B cell (primary cell): ENCODE measurements around the gene SCRN2. TPM values are rescaled to one million over a fixed set of nuclear protein-coding genes. Genes with fewer than 3 reads are reported as not detected.

Source experiments
- ATAC-seq: fragments of 200-7000 bp; cut with Tn5 transposase; one replicate; pipeline ENCODE4 v1.10.0; 2021; ENCODE audit warnings: low read depth, mild to moderate bottlenecking, moderate number of reproducible peaks, moderate library complexity
- CTCF ChIA-PET: fragments of 350-600 bp; sonication (Branson Sonifier 250); formaldehyde crosslinking; loops from one replicate; lab custom pipeline; 2021; ENCODE audit warnings: antibody characterized with exemption, inconsistent platforms; lab: Charles Lee
- POLR2A ChIA-PET: fragments of 350-600 bp; sonication (Branson Sonifier 250); formaldehyde crosslinking; loops from one replicate; lab custom pipeline; 2021; ENCODE audit warnings: antibody characterized with exemption; lab: Charles Lee
- DNase-seq: peaks from one replicate; pipeline ENCODE4 v3.0.0; 2013
- H2AFZ ChIP-seq: 2 replicates; pipeline ENCODE4 v1.6.1; 2012; ENCODE audit warnings: mild to moderate bottlenecking, low read depth, low read length; ENCODE audit not compliant: insufficient read depth, poor library complexity, severe bottlenecking
- H3K27ac ChIP-seq, 2 donors: 1 replicate in 1 of 2; 2 replicates in 1 of 2; pipeline ENCODE4 v1.5.1; 2012 to 2013; ENCODE audit warnings: low read length in 2 of 2, mild to moderate bottlenecking in 2 of 2, moderate library complexity in 1 of 2
- H3K27me3 ChIP-seq, 4 experiments: fragments of 200-600 bp in 1 of 4; sonication (generic) in 1 of 4; replicated peaks in 1 of 4; 1 replicate in 2 of 4; 2 replicates in 2 of 4; pipeline versions ENCODE4 v1.6.1 to v1.7.0; 2013 to 2016; ENCODE audit warnings: low read length in 3 of 4, mild to moderate bottlenecking in 2 of 4, mixed read lengths in 1 of 4, moderate library complexity in 1 of 4; ENCODE audit not compliant: insufficient read depth in 4 of 4, control insufficient read depth in 3 of 4; ENCODE audit errors: control extremely low read depth in 1 of 4
- H3K36me3 ChIP-seq, 2 experiments: replicated peaks in 1 of 2; 1 replicate in 1 of 2; 2 replicates in 1 of 2; pipeline versions ENCODE4 v1.6.1 to v1.7.1; 2013; ENCODE audit warnings: low read length in 1 of 2; ENCODE audit not compliant: insufficient read depth in 2 of 2, control insufficient read depth in 1 of 2; ENCODE audit errors: control extremely low read depth in 1 of 2, extremely low read depth in 1 of 2
- H3K4me1 ChIP-seq, 2 donors: fragments of 200-600 bp in 1 of 2; sonication (generic) in 1 of 2; 1 replicate in 1 of 2; 2 replicates in 1 of 2; pipeline versions ENCODE4 v1.5.1 to v1.6.1; 2013 to 2017; ENCODE audit warnings: low read length in 2 of 2; ENCODE audit not compliant: control insufficient read depth in 2 of 2, insufficient read depth in 2 of 2
- H3K4me2 ChIP-seq: replicated peaks from 2 replicates; pipeline ENCODE3; 2012; ENCODE audit warnings: mild to moderate bottlenecking, low read depth, low read length; ENCODE audit not compliant: poor library complexity, severe bottlenecking
- H3K4me3 ChIP-seq, 5 experiments: fragments of 200-600 bp in 1 of 5; sonication (generic) in 1 of 5; 1 replicate in 3 of 5; 2 replicates in 2 of 5; pipeline versions ENCODE4 v1.5.1 to v1.7.0; 2011 to 2016; ENCODE audit warnings: low read length in 4 of 5, mild to moderate bottlenecking in 4 of 5, low read depth in 2 of 5, control low read depth in 1 of 5, moderate library complexity in 1 of 5; ENCODE audit not compliant: insufficient read depth in 1 of 5; ENCODE audit errors: control extremely low read depth in 1 of 5, extremely low read depth in 1 of 5
- H3K79me2 ChIP-seq: fragments of 200-600 bp; sonication (generic); one replicate; pipeline ENCODE4 v1.6.0; 2016; ENCODE audit warnings: low read length; ENCODE audit not compliant: control insufficient read depth, insufficient read depth
- H3K9ac ChIP-seq: fragments of 200-600 bp; sonication (generic); 2 replicates; pipeline ENCODE4 v1.6.1; 2017; ENCODE audit warnings: mild to moderate bottlenecking, low read length, moderate library complexity
- H3K9me3 ChIP-seq, 3 donors: one replicate each; pipeline versions ENCODE4 v1.6.1 to v1.7.1; 2013; ENCODE audit warnings: low read length in 2 of 3; ENCODE audit not compliant: control insufficient read depth in 2 of 3, insufficient read depth in 1 of 3; ENCODE audit errors: control extremely low read depth in 1 of 3
- H4K20me1 ChIP-seq: 2 replicates; pipeline ENCODE4 v1.6.0; 2012; ENCODE audit warnings: mild to moderate bottlenecking, low read length; ENCODE audit not compliant: insufficient read depth, control insufficient read depth, poor library complexity, severe bottlenecking
- H3K27ac Mint-ChIP-seq: one replicate; pipeline ENCODE4 v1.8.0; 2021; ENCODE audit warnings: mixed read lengths
- H3K27me3 Mint-ChIP-seq: one replicate; pipeline ENCODE4 v1.8.0; 2021; ENCODE audit warnings: mixed read lengths
- H3K4me1 Mint-ChIP-seq: one replicate; pipeline ENCODE4 v1.8.0; 2021; ENCODE audit warnings: mixed read lengths
- H3K4me3 Mint-ChIP-seq: one replicate; pipeline ENCODE4 v1.8.0; 2021; ENCODE audit warnings: mixed read lengths
- H3K9me3 Mint-ChIP-seq: one replicate; pipeline ENCODE4 v1.8.0; 2022; ENCODE audit warnings: mixed read lengths; ENCODE audit not compliant: insufficient read depth
- EZH2 ChIP-seq: IDR thresholded peaks from 2 replicates; pipeline ENCODE4 v1.6.1; 2012; ENCODE audit warnings: borderline replicate concordance, low read depth, mild to moderate bottlenecking, moderate library complexity, low read length; ENCODE audit not compliant: insufficient read depth, poor library complexity, severe bottlenecking
- WGBS: methylation state at CpG from one replicate; pipeline ENCODE4 v1.1.5; 2013; ENCODE audit warnings: missing lambda C conversion rate; ENCODE audit not compliant: insufficient coverage; 5-methylcytosine and 5-hydroxymethylcytosine counted together
- intact Hi-C: fragments of 100-400 bp; cut with micrococcal nuclease; formaldehyde crosslinking; loops from one replicate; pipeline ENCODE4 v1.10.0; 2022
- polyA plus RNA-seq: library from polyadenylated mRNA; depleted of rRNA; stranded (reverse); fragments of >200 nt; gene quantifications from 2 replicates; pipeline ENCODE4 v1.2.3, GENCODE V29; 2012
- total RNA-seq, 2 donors: library from RNA; stranded (reverse); fragments of 120-200 nt in 1 of 2; gene quantifications; 1 replicate in 1 of 2; 2 replicates in 1 of 2; pipeline versions ENCODE4 v1.2.3 to v1.2.4, GENCODE V29; 2013 to 2022
- TF ChIP-seq, protein P1 (sequence below): fragments of 200-600 bp; IDR thresholded peaks from one replicate; pipeline ENCODE4 v1.8.0; 2022; ENCODE audit warnings: antibody characterized with exemption, mild to moderate bottlenecking

Gene SCRN2
- total and polyA plus RNA-seq, 2 donors (not counting 1 experiment from before 2014, with no cell fraction given), result 47.8 to 71.9 TPM

DNA sequence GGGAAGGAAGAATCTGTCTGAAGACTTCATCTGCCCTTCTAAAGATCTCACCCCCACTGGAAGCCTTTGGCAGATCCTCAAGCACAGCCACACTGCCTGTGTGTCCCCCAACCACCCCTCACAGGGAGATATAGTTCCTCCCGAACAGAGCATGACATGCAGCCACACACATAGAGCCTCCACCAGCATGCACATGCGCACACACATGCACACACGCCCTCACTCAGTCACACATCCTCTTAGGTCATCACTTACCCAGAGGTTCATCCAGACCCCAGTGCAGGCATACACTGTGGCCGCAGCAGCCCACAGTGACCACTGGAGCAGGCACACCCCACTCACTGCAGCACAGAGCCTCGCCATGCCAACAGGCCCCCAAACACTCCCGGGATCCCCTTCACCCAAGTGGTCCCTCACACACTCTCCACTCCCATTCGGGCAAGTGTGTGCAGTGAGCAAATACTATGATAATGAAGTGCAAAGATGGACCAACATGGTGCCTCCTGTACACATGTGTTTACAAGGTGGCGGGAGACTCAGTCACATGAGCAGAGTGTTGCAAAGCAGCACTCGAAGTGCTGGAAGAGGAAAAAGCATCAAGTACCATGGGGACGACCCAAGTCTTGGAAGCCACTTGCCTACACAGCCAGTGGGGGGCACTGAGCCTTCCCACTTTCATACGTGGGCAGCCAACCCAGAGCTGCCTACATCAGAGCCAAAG is 26.9 kb upstream of the SCRN2 start:
- H3K4me2 ChIP-seq, result no peak overlapping the region
- H3K9ac ChIP-seq, result no peak overlapping the region
- 88% methylated on average over 9 of the region's 11 CpGs for WGBS
- Mint-ChIP-seq H3K4me1 (peaks cover 4% of the 10 kb centered on the region), H3K9me3 (no peaks in the 10 kb centered on the region), H3K4me3 (no peak overlapping the region), H3K27ac (no peak overlapping the region), H3K27me3 (peaks cover 56% of the 10 kb centered on the region)
- H3K9me3 ChIP-seq, result peaks cover 0 to under 1% (median 0%) of the 10 kb centered on the region in 3 donors
- no peak overlapping the region for H3K4me3 ChIP-seq
- DNase-seq (no peak), ATAC-seq (no peak)
- no peaks in the 10 kb centered on the region for H4K20me1 ChIP-seq
- ChIA-PET CTCF (no interaction called here), POLR2A (no interaction called here)
- H3K27me3 ChIP-seq, result peaks cover 0 to 36% (median 16%) of the 10 kb centered on the region in 4 experiments
- peaks cover 8 to 9% of the 10 kb centered on the region in 2 donors for H3K4me1 ChIP-seq
- H3K79me2 ChIP-seq, result no peaks in the 10 kb centered on the region
- no peak for TF ChIP-seq EZH2
- TF ChIP-seq, protein P1, sequence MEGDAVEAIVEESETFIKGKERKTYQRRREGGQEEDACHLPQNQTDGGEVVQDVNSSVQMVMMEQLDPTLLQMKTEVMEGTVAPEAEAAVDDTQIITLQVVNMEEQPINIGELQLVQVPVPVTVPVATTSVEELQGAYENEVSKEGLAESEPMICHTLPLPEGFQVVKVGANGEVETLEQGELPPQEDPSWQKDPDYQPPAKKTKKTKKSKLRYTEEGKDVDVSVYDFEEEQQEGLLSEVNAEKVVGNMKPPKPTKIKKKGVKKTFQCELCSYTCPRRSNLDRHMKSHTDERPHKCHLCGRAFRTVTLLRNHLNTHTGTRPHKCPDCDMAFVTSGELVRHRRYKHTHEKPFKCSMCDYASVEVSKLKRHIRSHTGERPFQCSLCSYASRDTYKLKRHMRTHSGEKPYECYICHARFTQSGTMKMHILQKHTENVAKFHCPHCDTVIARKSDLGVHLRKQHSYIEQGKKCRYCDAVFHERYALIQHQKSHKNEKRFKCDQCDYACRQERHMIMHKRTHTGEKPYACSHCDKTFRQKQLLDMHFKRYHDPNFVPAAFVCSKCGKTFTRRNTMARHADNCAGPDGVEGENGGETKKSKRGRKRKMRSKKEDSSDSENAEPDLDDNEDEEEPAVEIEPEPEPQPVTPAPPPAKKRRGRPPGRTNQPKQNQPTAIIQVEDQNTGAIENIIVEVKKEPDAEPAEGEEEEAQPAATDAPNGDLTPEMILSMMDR, result no peak
- no peaks in the 10 kb centered on the region for H3K36me3 ChIP-seq
- intact Hi-C loops, result no loop called here
- no peak overlapping the region for H2AFZ ChIP-seq
- no peak overlapping the region for H3K27ac ChIP-seq

DNA sequence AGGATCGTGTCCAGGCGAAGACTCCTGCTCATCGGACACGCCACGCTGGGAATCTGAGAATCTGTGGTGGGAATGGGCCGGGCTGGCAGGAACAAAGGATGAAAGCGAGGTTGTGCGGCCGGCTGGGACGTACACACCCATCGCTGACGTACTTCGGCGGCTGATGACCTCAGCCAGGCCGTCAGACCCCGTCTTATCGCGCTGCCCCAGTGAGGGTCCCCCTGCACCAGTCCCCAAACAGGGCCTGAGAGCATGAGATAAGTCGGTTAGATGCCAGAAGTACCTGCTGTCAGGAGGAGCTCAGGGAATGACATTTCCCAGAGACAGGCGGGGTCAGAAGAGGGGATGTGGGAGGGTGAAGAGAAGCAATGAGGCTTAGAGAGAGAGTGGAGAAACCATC is 25.9 kb upstream of the SCRN2 start:
- Mint-ChIP-seq H3K9me3 (no peaks in the 10 kb centered on the region), H3K27me3 (peaks cover 53% of the 10 kb centered on the region), H3K4me1 (peaks cover 2% of the 10 kb centered on the region), H3K4me3 (no peak overlapping the region), H3K27ac (no peak overlapping the region)
- ChIA-PET CTCF (no interaction called here), POLR2A (no interaction called here)
- Histone ChIP-seq H4K20me1 (no peaks in the 10 kb centered on the region), H3K4me2 (no peak overlapping the region), H3K27ac (no peak overlapping the region), H3K9ac (no peak overlapping the region), H3K4me3 (no peak overlapping the region), H3K9me3 (peaks cover 0 to 2% (median 0%) of the 10 kb centered on the region in 3 donors), H3K79me2 (no peaks in the 10 kb centered on the region), H3K36me3 (no peaks in the 10 kb centered on the region), H3K27me3 (peaks cover 0 to 26% (median 11%) of the 10 kb centered on the region in 4 experiments), H2AFZ (no peak overlapping the region), H3K4me1 (peaks cover 1% of the 10 kb centered on the region in 2 donors)
- 89% methylated on average over 20 of the region's 20 CpGs for WGBS
- DNase-seq (no peak), ATAC-seq (no peak)
- intact Hi-C loops, result no loop called here
- no peak for TF ChIP-seq EZH2
- TF ChIP-seq, protein P1, result no peak
